Left ventricle myocardium inferior (tissue), 1 donor: ENCODE results near the gene COPS3. TPM values are rescaled to one million over a fixed set of nuclear protein-coding genes. Genes with fewer than 3 reads are reported as not detected.
A peak's percentile ranks its signal among the peaks of the same experiment; 100 is the strongest.
"Not testable (repeated sequence)": the region's sequence is repeated elsewhere in the genome, so short reads cannot be mapped to it uniquely, and the experiment has no call there.

Experiments used
- DNase-seq: peaks from one replicate; pipeline ENCODE4 v3.0.0-alpha.2; 2020
- H3K27ac ChIP-seq: fragments of 200-600 bp; replicated peaks from 2 replicates; pipeline ENCODE4 v1.8.0; 2021
- H3K27me3 ChIP-seq: fragments of 200-600 bp; 2 replicates; pipeline ENCODE4 v1.8.0; 2021; ENCODE audit warnings: low read depth
- H3K36me3 ChIP-seq: fragments of 200-600 bp; 2 replicates; pipeline ENCODE4 v1.8.0; 2021
- H3K4me1 ChIP-seq: fragments of 200-600 bp; 2 replicates; pipeline ENCODE4 v1.8.0; 2021
- H3K4me3 ChIP-seq: fragments of 200-600 bp; 2 replicates; pipeline ENCODE4 v1.8.0; 2021; ENCODE audit warnings: mild to moderate bottlenecking, moderate library complexity
- H3K9me3 ChIP-seq: fragments of 200-600 bp; replicated peaks from 2 replicates; pipeline ENCODE4 v1.8.0; 2021
- CTCF ChIP-seq: fragments of 200-600 bp; IDR thresholded peaks from 2 replicates; pipeline ENCODE4 v1.8.0; 2021; ENCODE audit warnings: antibody characterized with exemption, mild to moderate bottlenecking, borderline replicate concordance
- intact Hi-C: fragments of 100-400 bp; cut with micrococcal nuclease; formaldehyde crosslinking; loops from one replicate; pipeline ENCODE4 v1.11.0; 2022
- total RNA-seq: library from RNA; stranded (reverse); fragmentation: NEBNext Ultra II Directional; extraction: Animal tissue kit (Norgen Biotek cat#: 25700); gene quantifications from one replicate; pipeline ENCODE4 v1.2.1, GENCODE V29; 2021
- donor health status: DM: no; HTN: yes; CAD: no; lungs with severe emphysema.

The COPS3 gene
- total RNA-seq, 1 donor from 2014 or later, result 74.2 TPM

GRCh38 chr17:17304521-17304985, 23.5 kb upstream of the COPS3 start:
- DNase-seq, result no peak
- Histone ChIP-seq H3K4me1 (peaks cover 29% of the 10 kb centered on the region), H3K4me3 (no peak overlapping the region), H3K36me3 (no peaks in the 10 kb centered on the region), H3K9me3 (no peaks in the 10 kb centered on the region), H3K27me3 (no peaks in the 10 kb centered on the region), H3K27ac (peak overlapping the region; percentile 79)
- no peak for TF ChIP-seq CTCF
- intact Hi-C loops, result no loop called here

GRCh38 chr17:17303847-17304490, 22.9 kb upstream of the COPS3 start:
- H3K9me3 ChIP-seq, result no peaks in the 10 kb centered on the region
- no peaks in the 10 kb centered on the region for H3K36me3 ChIP-seq
- peaks cover 29% of the 10 kb centered on the region for H3K4me1 ChIP-seq
- intact Hi-C loops, result no loop called here
- H3K27me3 ChIP-seq, result no peaks in the 10 kb centered on the region
- TF ChIP-seq CTCF, result no peak
- DNase-seq, result no peak
- H3K4me3 ChIP-seq, result peak overlapping the region; percentile 70
- peak overlapping the region; percentile 79 for H3K27ac ChIP-seq

GRCh38 chr17:17303010-17303846, 22.2 kb upstream of the COPS3 start, which contains the start of gene NT5M:
Gene NT5M (plus strand): TSS chr17:17303373. CDS start chr17:17303551, 178 bp downstream.
- TF ChIP-seq CTCF, result no peak
- intact Hi-C loops, result no loop called here
- Histone ChIP-seq H3K36me3 (no peaks in the 10 kb centered on the region), H3K4me1 (peaks cover 29% of the 10 kb centered on the region), H3K4me3 (peak within 1 kb of the TSS; percentile 70), H3K27me3 (no peaks in the 10 kb centered on the region), H3K27ac (peak within 1 kb of the TSS; percentile 79), H3K9me3 (no peaks in the 10 kb centered on the region)
- peak; percentile 83 for DNase-seq

GRCh38 chr17:17301659-17302058, 20.6 kb upstream of the COPS3 start:
- H3K27ac ChIP-seq, DNase-seq, intact Hi-C loops, H3K9me3 ChIP-seq, H3K36me3 ChIP-seq, H3K27me3 ChIP-seq, H3K4me3 ChIP-seq: not testable (repeated sequence)
- H3K4me1 ChIP-seq, result peaks cover 29% of the 10 kb centered on the region

GRCh38 chr17:17300624-17301568, 19.9 kb upstream of the COPS3 start:
- H3K9me3 ChIP-seq, result no peaks in the 10 kb centered on the region
- H3K4me3 ChIP-seq, result peak overlapping the region; percentile 62
- H3K36me3 ChIP-seq, result no peaks in the 10 kb centered on the region
- H3K4me1 ChIP-seq, result peaks cover 29% of the 10 kb centered on the region
- intact Hi-C loops, result no loop called here
- no peak for TF ChIP-seq CTCF
- no peaks in the 10 kb centered on the region for H3K27me3 ChIP-seq
- peak overlapping the region; percentile 37 for H3K27ac ChIP-seq
- peak; percentile 36 for DNase-seq
